GM19328 (cell line): ENCODE data around the gene ZNF862.

Experiments
- ATAC-seq: cut with Tn5 transposase; IDR thresholded peaks from one replicate; pipeline ENCODE4 v1.9.1; 2021; ENCODE audit warnings: mild to moderate bottlenecking, moderate library complexity; ENCODE audit not compliant: unreplicated experiment

ZNF862 gene

DNA sequence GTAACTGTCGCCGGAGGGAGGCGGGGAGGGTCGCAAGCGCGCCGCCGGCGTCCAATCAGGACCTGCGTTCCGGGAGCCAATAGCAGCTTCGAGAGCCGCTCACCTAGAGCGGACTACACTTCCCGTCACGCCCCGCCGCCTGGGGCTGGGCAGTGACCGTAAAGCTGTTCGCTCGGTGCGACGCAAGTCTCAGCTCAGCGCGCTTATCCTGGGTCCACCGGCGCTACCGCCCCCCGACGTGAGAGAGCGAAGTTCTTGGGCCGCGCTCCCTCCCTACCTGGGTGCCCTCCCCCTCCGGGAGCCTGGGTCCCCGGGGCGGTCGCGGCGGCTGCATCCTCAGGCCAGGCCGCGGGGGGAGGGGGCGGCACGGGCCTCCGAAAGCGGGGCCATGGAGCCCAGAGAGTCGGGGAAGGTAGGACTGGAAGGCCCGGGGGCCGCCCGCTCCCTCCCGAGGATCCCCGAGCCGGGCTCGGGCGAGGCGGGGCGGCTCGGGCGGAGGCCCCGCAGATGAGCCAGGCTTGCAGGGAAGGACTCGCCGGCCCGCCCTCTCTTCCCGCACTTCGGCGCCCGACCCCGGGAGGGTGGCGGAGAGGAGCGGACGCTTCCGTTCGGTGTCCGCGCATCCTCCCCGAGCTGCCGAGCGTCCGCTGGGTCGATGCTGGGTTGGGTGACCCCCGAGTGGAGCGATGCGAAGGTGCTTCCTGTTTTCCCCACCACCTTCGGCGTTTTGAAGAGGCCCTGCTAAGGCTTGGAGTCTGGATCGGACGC is at the start of gene ZNF862:
Gene ZNF862, plus strand, starts transcription at position 152 of the 768 bp plus-strand sequence. Its CDS starts 237 bp downstream, at position 389.
- ATAC-seq = peak; percentile 99

DNA sequence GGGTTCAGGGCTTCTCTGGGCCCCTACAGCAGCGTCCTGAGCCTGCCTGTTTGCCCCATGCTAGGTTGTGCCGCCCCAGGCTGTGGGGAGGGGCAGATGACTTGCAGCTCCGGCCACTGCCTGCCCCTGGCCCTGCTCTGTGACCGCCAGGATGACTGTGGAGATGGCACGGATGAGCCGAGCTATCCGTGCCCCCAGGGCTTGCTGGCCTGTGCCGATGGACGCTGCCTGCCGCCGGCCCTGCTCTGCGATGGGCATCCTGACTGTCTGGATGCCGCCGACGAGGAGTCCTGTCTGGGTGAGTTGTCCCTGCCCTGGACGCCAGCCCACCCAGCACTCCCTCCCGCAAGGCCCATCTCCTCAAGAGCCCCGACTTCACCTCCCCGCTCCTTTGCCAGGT is 49.1 kb upstream of the ZNF862 start:
- no peak for ATAC-seq

DNA sequence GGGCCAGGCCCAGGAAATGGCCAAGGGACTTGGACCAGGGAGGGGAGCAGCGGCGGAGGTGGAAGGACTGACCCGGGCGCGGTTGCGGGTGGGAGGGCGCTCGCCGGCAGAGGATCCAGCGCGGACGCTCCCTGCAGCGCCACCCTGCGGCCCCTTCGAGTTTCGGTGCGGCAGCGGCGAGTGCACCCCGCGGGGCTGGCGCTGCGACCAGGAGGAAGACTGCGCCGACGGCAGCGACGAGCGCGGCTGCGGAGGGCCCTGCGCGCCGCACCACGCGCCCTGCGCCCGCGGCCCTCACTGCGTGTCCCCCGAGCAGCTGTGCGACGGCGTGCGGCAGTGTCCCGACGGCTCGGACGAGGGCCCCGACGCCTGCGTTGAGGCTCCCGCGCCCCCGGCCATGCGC is 48.0 kb upstream of the ZNF862 start:
- ATAC-seq = no peak

DNA sequence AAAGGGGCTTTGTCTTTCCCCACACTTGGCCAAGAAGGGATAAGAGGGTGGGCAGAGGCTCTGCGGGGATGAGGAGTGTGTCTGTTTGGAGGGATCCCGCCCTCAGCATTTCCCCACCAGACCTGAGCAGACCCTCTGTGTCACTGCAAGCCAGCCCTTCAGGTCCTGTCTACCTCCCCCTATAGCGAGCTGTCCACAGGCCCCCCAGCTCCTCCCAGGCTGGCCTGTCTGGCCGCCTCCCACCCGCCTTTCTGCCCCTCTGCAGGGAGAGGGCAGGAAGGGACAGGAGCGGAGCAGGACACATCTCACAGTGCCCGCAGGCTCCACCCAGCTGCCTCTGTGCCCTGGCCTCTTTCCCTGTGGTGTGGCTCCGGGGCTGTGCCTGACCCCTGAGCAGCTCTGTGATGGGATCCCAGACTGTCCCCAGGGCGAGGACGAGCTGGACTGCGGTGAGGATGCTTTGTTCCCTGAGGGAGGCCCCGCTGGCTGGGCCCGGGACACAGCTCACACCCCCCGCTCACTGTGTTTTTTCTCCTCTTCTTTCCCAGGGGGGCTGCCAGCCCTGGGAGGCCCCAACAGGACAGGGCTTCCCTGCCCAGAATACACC is 47.3 kb upstream of the ZNF862 start:
- no peak for ATAC-seq

DNA sequence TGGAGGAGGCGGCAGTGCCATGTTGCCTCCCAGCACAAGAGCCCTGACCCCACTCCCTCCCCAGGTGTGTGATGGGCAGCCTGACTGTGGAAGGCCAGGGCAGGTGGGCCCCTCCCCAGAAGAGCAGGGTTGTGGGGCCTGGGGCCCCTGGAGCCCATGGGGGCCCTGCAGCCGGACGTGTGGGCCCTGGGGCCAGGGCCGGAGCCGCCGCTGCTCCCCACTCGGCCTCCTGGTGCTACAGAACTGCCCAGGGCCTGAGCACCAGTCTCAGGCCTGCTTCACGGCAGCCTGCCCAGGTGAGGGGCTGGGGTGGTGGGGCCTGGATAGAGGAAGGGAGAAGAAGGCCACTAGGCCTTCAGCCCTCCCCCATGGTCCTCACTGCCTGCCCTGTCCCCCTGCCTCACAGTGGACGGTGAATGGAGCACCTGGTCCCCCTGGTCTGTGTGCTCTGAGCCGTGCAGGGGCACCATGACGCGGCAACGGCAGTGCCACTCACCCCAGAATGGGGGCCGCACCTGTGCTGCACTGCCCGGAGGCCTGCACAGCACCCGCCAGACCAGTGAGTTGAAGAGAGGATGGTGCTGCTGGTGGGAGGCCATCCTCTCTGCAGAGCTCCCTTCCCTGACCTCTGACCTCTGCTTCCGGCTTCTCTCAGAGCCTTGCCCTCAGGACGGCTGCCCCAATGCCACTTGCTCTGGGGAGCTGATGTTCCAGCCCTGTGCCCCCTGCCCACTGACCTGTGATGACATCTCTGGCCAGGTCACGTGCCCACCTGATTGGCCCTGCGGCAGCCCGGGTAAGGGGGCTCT is 46.6 kb upstream of the ZNF862 start:
- no peak for ATAC-seq

DNA sequence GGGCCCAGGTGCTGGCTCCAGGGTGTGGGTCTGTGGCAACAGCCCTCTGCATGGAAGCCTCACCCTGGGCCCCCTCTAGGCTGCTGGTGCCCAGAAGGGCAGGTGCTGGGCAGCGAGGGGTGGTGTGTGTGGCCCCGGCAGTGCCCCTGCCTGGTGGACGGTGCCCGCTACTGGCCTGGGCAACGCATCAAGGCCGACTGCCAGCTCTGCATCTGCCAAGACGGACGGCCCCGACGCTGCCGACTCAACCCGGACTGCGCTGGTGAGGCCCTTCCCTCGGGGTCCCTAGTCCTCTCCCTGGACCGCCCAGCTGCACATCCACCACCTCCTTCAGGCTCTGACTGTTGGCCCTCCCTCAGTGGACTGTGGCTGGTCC is 46.0 kb upstream of the ZNF862 start:
- ATAC-seq = no peak

DNA sequence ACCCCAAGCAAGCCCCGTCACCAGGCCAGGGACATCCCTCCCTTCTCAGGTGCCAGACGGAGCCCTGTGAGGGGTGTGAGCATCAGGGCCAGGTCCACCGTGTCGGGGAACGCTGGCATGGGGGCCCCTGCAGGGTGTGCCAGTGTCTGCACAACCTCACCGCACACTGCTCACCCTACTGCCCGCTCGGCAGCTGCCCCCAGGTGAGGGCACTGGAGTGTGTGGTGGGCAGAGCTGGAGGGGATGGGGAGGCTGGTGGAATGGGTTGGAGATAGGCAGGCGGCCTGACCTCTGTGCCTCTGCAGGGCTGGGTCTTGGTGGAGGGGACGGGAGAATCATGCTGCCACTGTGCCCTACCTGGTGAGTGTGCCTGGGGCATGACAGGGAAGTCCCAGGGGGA is 44.9 kb upstream of the ZNF862 start:
- ATAC-seq = no peak

DNA sequence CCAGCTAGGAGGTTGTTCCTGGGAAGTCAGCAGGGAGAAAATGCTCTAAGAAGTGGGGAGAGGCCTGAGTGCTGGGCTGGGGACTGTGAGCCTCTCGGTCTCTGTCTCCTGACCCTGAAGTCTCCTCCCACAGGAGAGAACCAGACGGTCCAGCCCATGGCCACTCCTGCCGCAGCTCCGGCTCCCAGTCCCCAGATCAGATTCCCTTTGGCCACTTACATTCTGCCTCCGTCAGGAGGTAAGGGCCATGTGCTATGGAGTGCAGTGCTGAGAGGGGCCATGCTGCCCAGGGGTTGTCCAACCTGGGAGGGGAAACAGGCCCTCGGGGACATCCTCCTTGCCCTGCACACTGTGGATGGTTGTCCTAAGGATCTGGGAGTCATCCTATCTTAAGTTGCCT is 43.5 kb upstream of the ZNF862 start:
- no peak for ATAC-seq

DNA sequence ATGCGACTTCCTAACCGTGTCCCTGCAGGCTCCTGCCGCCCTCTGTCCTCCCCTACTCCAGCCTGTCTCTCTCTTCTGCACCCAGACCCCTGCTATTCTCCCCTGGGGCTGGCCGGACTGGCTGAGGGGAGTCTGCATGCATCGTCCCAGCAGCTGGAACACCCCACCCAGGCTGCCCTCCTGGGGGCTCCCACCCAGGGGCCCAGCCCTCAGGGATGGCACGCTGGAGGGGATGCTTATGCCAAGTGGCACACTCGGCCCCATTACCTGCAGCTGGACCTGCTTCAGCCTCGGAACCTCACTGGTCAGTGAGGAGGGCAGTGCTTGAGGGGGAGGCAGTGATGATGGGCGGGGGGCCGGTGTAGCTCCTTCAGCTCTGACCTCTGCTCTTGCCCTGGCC is 43.0 kb upstream of the ZNF862 start:
- no peak for ATAC-seq

DNA sequence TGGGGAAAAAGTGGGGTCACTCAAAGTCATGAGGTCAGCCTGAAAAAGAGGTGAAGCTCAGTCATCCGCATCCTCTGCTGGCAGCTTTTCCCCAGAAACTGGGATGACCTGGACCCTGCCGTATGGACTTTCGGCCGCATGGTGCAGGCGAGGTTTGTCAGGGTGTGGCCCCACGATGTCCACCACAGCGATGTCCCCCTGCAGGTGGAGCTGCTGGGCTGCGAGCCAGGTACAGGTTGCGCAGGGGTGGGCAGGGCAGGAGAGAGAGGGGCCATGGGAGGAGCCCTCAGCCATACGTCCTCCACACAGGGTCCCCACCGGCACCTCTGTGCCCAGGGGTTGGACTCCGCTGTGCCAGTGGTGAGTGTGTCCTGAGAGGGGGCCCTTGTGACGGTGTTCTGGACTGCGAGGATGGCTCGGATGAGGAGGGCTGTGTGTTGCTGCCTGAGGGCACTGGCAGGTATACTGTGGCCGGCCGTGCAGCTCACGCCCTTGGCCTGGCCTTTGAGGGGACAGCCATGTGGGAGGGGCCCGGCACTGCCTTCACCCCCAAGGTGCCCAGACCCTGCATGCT is 41.8 kb upstream of the ZNF862 start:
- no peak for ATAC-seq

DNA sequence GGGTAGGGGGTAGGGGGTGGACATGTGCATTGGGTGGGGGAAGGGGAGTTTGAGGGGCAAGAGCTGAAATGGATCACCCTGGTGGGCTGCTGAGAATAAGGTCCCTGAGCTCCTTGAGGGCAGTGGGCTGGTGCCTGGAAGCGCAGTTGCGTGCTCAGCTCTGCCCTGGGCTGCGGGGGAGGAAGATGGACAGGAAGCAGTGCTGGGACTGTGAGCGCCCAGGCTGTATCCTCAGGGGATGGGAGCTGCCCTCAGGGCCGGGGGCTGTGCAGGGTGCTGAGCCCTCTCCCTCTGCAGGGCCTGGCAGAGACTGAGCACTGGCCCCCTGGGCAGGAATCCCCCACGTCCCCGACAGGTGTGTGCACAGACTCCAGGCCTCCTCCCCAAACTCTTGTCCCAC is 40.4 kb upstream of the ZNF862 start:
- no peak for ATAC-seq

DNA sequence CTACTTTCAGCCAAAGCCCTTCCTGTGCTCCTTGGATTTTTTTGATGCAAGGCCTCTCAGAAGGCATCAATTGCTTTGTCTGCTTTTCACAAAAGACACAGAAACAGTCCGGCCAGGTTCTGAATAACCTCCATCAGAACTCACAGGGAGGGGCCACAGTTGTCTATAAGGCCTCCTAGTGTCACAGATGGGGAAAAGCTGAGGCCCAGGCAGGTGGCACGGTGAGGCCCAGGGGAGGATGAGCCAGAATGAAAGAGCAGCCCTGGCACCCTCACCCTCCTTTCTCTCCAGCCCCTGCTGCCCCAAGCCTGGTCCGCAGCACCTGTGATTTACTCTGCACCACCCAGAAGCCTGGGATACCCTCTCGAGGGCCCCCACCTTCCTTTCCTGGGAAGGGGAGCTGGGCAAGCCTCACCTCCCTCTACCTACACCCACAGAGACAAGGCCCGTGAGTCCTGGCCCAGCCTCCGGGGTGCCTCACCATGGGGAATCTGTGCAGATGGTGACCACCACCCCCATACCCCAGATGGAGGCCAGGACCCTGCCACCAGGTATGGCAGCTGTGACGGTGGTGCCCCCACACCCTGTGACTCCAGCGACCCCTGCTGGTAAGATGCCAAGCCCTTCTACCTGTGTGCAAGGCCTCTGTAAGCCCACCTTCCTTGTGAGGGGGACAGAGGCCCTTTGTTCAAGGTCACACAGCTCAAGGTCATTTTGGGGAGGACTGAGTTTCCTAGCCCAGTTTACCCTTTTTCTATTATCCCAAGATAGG is 38.6 kb upstream of the ZNF862 start:
- no peak for ATAC-seq

DNA sequence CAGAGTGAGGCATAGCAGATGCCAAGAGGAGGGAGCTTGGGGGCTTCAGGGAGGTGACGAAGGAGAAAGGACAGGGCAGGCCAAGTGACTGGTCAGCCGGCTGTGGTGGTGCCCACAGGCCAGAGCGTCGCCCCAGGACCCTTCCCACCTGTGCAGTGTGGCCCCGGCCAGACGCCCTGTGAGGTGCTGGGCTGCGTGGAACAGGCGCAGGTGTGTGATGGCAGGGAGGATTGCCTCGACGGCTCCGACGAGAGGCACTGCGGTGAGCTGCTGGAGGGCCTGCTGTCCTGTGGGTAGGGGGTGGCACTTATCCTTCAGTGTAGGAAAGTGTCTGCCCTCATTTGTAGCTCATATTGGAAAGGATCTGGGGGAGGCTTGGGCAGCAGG is 38.0 kb upstream of the ZNF862 start:
- no peak for ATAC-seq

DNA sequence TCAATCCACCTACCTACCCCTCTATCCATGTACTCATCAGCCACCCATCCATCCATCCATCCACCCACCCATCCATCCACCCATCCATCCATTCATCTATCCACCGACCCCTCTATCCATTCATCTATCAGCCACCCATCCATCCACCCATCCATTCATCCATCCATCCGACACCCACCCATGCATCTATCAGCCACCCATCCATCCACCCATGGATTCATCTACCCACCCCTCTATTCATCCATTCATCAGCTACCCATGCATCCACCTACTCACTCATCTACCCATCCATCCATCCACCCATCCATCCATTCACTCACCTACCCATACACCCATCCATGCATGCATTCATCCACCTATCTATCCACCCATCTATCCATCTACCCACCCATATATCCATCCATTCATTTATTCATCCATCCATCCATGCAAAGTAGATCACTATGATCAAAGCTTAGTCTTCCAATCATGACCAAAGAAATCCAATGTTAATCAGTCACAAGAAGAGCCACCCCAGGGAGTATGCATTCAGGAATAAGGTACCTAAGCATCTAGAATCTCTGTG is 37.1 kb upstream of the ZNF862 start:
- ATAC-seq = no peak

DNA sequence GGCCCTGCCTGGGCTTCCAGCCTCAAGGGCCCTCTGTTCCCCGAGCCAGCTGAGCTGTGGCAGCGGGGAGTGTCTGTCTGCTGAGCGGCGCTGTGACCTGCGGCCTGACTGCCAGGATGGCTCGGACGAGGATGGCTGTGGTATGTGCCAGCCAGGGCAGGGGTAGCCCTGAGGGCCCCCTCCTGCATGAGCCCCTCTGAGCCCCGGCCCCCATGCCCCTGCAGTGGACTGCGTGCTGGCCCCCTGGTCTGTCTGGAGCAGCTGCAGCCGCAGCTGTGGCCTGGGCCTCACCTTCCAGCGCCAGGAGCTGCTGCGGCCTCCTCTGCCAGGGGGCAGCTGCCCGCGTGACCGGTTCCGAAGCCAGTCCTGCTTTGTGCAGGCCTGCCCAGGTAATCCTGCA is 36.4 kb upstream of the ZNF862 start:
- ATAC-seq = no peak

DNA sequence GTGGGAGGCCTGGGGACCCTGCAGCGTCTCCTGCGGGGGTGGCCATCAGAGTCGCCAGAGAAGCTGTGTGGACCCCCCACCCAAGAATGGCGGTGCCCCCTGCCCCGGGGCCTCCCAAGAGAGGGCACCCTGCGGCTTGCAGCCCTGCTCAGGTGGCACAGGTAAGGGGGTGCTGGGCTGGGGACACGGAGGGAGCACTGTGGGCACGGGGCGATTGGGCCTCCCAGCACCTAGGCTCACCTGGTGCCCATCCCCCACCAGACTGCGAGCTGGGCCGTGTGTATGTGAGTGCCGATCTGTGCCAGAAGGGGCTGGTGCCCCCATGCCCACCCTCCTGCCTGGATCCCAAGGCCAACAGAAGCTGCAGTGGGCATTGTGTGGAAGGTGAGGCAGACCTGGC is 35.2 kb upstream of the ZNF862 start:
- no peak for ATAC-seq

DNA sequence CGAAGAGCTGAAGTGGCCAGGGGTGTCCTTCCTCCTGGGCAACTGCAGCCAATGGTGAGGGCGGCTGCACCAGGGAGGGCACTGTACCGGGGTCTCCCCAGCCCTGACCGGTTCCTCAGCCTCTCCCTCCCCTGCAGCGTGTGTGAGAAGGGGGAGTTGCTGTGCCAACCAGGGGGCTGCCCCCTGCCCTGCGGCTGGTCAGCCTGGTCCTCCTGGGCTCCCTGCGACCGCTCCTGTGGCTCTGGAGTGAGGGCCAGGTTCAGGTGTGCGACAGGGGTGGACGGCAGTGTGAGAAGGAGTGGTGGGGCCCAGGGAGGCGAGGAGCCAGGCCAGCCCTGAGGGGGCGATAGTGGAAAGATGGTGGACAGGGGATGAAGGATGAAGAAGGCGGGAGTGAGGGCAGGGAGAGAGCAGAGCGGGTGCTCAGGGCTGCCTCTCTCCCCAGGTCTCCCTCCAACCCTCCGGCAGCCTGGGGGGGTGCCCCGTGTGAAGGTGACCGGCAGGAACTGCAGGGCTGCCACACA is 34.6 kb upstream of the ZNF862 start:
- ATAC-seq = no peak

DNA sequence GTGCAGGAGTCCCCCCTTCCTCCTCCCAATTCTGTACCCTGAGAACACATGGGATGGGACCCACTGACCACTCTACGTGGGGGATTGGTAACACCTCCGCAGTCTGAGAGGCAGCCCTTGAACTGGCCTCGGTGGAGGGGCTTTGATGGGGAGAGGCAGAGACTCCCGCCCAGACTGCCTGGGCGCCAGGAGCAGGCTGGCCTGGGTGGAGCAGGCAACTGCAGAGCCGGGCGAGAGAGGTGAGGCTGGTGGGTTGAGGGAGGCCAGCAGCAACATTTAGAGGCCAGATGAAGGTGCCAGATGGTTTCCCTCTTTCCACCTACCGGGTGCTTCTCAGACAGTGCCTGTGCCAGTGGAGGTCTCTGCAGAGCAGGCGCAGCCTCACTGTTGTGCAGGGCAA is 34.1 kb upstream of the ZNF862 start:
- ATAC-seq = no peak

DNA sequence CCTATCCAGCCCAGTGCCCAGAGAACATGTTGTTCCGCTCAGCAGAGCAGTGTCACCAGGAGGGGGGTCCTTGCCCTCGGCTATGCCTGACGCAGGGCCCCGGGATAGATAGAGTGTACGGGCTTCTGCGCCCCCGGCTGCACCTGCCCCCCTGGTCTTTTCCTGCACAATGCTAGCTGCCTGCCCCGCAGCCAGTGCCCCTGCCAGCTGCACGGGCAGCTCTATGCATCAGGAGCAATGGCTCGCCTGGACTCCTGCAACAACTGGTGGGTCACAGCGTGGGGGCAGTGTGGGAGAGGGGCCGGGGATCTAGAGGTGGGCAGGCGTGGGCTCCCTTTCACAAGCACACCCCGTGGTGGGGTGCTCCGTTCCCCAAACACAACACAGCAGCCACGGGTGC is 31.4 kb upstream of the ZNF862 start:
- ATAC-seq = no peak

DNA sequence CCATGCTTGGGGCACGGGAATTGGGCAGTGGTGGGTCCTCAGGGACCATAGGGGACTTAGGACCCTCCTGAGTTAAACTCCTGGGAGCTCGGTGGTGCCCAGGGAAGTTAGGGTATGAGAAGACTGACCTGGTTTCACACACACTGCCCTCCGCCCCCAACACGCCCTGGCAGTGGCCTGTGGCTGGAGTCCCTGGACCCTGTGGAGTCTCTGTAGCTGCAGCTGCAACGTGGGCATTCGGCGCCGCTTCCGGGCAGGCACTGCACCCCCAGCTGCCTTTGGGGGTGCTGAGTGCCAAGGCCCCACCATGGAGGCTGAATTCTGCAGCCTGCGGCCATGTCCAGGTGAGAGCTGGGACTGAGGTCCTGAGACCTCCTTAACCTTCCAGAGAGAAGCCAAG is 29.9 kb upstream of the ZNF862 start:
- no peak for ATAC-seq
